ENCODE results near the gene CDX1. TPM values are rescaled to one million over a fixed set of nuclear protein-coding genes. Genes with fewer than 3 reads are reported as not detected.

CDX1 gene
- total RNA-seq, 1 donor from 2014 or later: not detected

- H3K4me3 ChIP-seq (ENCODE audit: low read depth, low read length): no peak overlapping the region
- no peak for TF ChIP-seq CTCF (conservative IDR thresholded peaks at IDR 0.05; ENCODE audit: low read depth, low read length)
- DNase-seq (ENCODE audit: low read depth): no peak
Observed at GRCh38 chr5:150176745-150177477, 10.3 kb downstream of the CDX1 start.

GRCh38 chr5:150177721-150178120 lies 11.1 kb downstream of the CDX1 start:
- no peak for DNase-seq (ENCODE audit: low read depth)
- no peak for TF ChIP-seq CTCF (conservative IDR thresholded peaks at IDR 0.05; ENCODE audit: low read depth, low read length)
- no peak overlapping the region for H3K4me3 ChIP-seq (ENCODE audit: low read depth, low read length)

GRCh38 chr5:150178262-150178661 lies 11.7 kb downstream of the CDX1 start:
- TF ChIP-seq CTCF (conservative IDR thresholded peaks at IDR 0.05; ENCODE audit: low read depth, low read length): no peak
- DNase-seq (ENCODE audit: low read depth): no peak

GRCh38 chr5:150179019-150179620 lies 12.5 kb downstream of the CDX1 start:
- TF ChIP-seq CTCF (conservative IDR thresholded peaks at IDR 0.05; ENCODE audit: low read depth, low read length): no peak
- H3K4me3 ChIP-seq (ENCODE audit: low read depth, low read length): no peak overlapping the region
- no peak for DNase-seq (ENCODE audit: low read depth)

More at GRCh38 chr5:150178262-150178661, 11.7 kb downstream of the CDX1 start:
- no peak overlapping the region for H3K4me3 ChIP-seq (ENCODE audit: low read depth, low read length)

- DNase-seq (ENCODE audit: low read depth): no peak
- no peak overlapping the region for H3K4me3 ChIP-seq (ENCODE audit: low read depth, low read length)
- TF ChIP-seq CTCF (conservative IDR thresholded peaks at IDR 0.05; ENCODE audit: low read depth, low read length): no peak
Observed at GRCh38 chr5:150180241-150181026, 13.9 kb downstream of the CDX1 start.

GRCh38 chr5:150181027-150181426 lies 14.4 kb downstream of the CDX1 start:
- no peak for DNase-seq (ENCODE audit: low read depth)
- H3K4me3 ChIP-seq (ENCODE audit: low read depth, low read length): no peak overlapping the region
- no peak for TF ChIP-seq CTCF (conservative IDR thresholded peaks at IDR 0.05; ENCODE audit: low read depth, low read length)

Measured in epithelial cell of proximal tubule (primary cell).